DOHH2 (cell line): ENCODE results near the gene PM20D1.
A peak's percentile ranks its signal among the peaks of the same experiment; 100 is the strongest.
"Not testable (repeated sequence)": the region's sequence is repeated elsewhere in the genome, so short reads cannot be mapped to it uniquely, and the experiment has no call there.

Source experiments
- H3F3A ChIP-seq: fragments of 200-600 bp; sonication (generic), shearing (Covaris generic); 2 replicates; pipeline ENCODE4 v1.6.0; 2016; ENCODE audit warnings: antibody characterized with exemption, mild to moderate bottlenecking; ENCODE audit not compliant: control insufficient read depth, insufficient read depth
- H3K27ac ChIP-seq: fragments of 200-600 bp; sonication (generic); 2 replicates; pipeline ENCODE4 v1.5.1; 2014; ENCODE audit warnings: low read depth, mild to moderate bottlenecking, low read length, moderate library complexity
- H3K27me3 ChIP-seq: fragments of 200-600 bp; sonication (generic); 2 replicates; pipeline ENCODE4 v1.6.1; 2014; ENCODE audit warnings: mild to moderate bottlenecking, low read length, mixed read lengths; ENCODE audit not compliant: control insufficient read depth
- H3K36me3 ChIP-seq: fragments of 200-600 bp; sonication (generic); 2 replicates; pipeline ENCODE4 v1.6.1; 2014; ENCODE audit warnings: mild to moderate bottlenecking, low read length, moderate library complexity, mixed read lengths; ENCODE audit not compliant: control insufficient read depth
- H3K4me1 ChIP-seq: fragments of 200-600 bp; sonication (generic); 2 replicates; pipeline ENCODE4 v1.6.1; 2014; ENCODE audit warnings: mild to moderate bottlenecking, low read length, mixed read lengths; ENCODE audit not compliant: control insufficient read depth
- H3K4me2 ChIP-seq: fragments of 200-600 bp; sonication (generic); 2 replicates; pipeline ENCODE4 v1.6.0; 2014; ENCODE audit warnings: mild to moderate bottlenecking, low read length, moderate library complexity
- H3K4me3 ChIP-seq: fragments of 200-600 bp; sonication (generic); 2 replicates; pipeline ENCODE4 v1.5.1; 2014; ENCODE audit warnings: mild to moderate bottlenecking, low read length, mixed read lengths
- H3K79me2 ChIP-seq: fragments of 200-600 bp; sonication (generic); 2 replicates; pipeline ENCODE4 v1.6.1; 2014; ENCODE audit warnings: mild to moderate bottlenecking, low read length, mixed read lengths; ENCODE audit not compliant: control insufficient read depth
- H3K9me2 ChIP-seq: fragments of 200-600 bp; sonication (generic); replicated peaks from 2 replicates; pipeline ENCODE4 v1.6.1; 2014; ENCODE audit warnings: mild to moderate bottlenecking, low read length, mixed read lengths; ENCODE audit not compliant: control insufficient read depth
- H3K9me3 ChIP-seq: fragments of 200-600 bp; sonication (generic); 2 replicates; pipeline ENCODE4 v1.6.1; 2014; ENCODE audit warnings: antibody characterized with exemption, low read length, mixed read lengths; ENCODE audit not compliant: control insufficient read depth, insufficient read depth
- H4K20me1 ChIP-seq: fragments of 200-600 bp; sonication (generic); 2 replicates; pipeline ENCODE4 v1.6.0; 2014; ENCODE audit warnings: low read depth, mild to moderate bottlenecking, antibody characterized with exemption, low read length, moderate library complexity; ENCODE audit not compliant: control insufficient read depth, insufficient read depth
- CTCF ChIP-seq: fragments of 200-600 bp; sonication (generic); IDR thresholded peaks from one replicate; pipeline ENCODE4 v1.5.1; 2014; ENCODE audit warnings: antibody characterized with exemption, mild to moderate bottlenecking, low read depth, low read length; ENCODE audit not compliant: poor library complexity, severe bottlenecking
- EZH2phosphoT487 ChIP-seq: fragments of 200-600 bp; sonication (generic); IDR thresholded peaks from 2 replicates; pipeline ENCODE4 v1.6.1; 2017; ENCODE audit warnings: borderline replicate concordance, mild to moderate bottlenecking, antibody characterized with exemption, low read length, moderate library complexity, mixed read lengths

PM20D1 gene

GRCh38 chr1:205826995-205827394 lies 22.9 kb downstream of the PM20D1 start:
- Histone ChIP-seq H3F3A (peaks cover 7% of the 10 kb centered on the region), H3K27me3 (no peaks in the 10 kb centered on the region), H3K4me2 (no peak overlapping the region), H3K4me3 (no peak overlapping the region), H3K9me3 (peaks cover 21% of the 10 kb centered on the region), H3K79me2 (peaks cover 18% of the 10 kb centered on the region), H3K4me1 (peaks cover 31% of the 10 kb centered on the region), H3K36me3 (peaks cover 13% of the 10 kb centered on the region), H4K20me1 (no peaks in the 10 kb centered on the region), H3K9me2 (no peaks in the 10 kb centered on the region), H3K27ac (no peak overlapping the region)
- TF ChIP-seq EZH2phosphoT487 (no peak), CTCF (no peak)

GRCh38 chr1:205826016-205826806 lies 23.7 kb downstream of the PM20D1 start:
- Histone ChIP-seq H3K4me2 (no peak overlapping the region), H3F3A (peaks cover 7% of the 10 kb centered on the region), H3K9me3 (peaks cover 21% of the 10 kb centered on the region), H3K36me3 (peaks cover 13% of the 10 kb centered on the region), H3K4me1 (peaks cover 34% of the 10 kb centered on the region), H4K20me1 (no peaks in the 10 kb centered on the region), H3K79me2 (peaks cover 18% of the 10 kb centered on the region), H3K9me2 (no peaks in the 10 kb centered on the region), H3K4me3 (no peak overlapping the region), H3K27me3 (no peaks in the 10 kb centered on the region), H3K27ac (no peak overlapping the region)
- TF ChIP-seq CTCF (no peak), EZH2phosphoT487 (no peak)

GRCh38 chr1:205824180-205824579 lies 25.8 kb downstream of the PM20D1 start:
- no peaks in the 10 kb centered on the region for H3K27me3 ChIP-seq
- peak overlapping the region; percentile 93 for H3K27ac ChIP-seq
- H3F3A ChIP-seq: peaks cover 14% of the 10 kb centered on the region
- peaks cover 48% of the 10 kb centered on the region for H3K4me1 ChIP-seq
- TF ChIP-seq CTCF (no peak), EZH2phosphoT487 (no peak)
- peak overlapping the region; percentile 48 for H3K4me2 ChIP-seq
- H3K9me2 ChIP-seq: no peaks in the 10 kb centered on the region
- H4K20me1 ChIP-seq: no peaks in the 10 kb centered on the region
- peaks cover 13% of the 10 kb centered on the region for H3K36me3 ChIP-seq
- peaks cover 27% of the 10 kb centered on the region for H3K79me2 ChIP-seq
- H3K4me3 ChIP-seq: peak overlapping the region; percentile 59
- peaks cover 21% of the 10 kb centered on the region for H3K9me3 ChIP-seq

GRCh38 chr1:205823260-205823659 lies 26.7 kb downstream of the PM20D1 start:
- peaks cover 13% of the 10 kb centered on the region for H3K36me3 ChIP-seq
- not testable (repeated sequence) for H4K20me1 ChIP-seq, H3K27me3 ChIP-seq, H3K9me2 ChIP-seq
- peaks cover 15% of the 10 kb centered on the region for H3F3A ChIP-seq
- peaks cover 57% of the 10 kb centered on the region for H3K4me1 ChIP-seq
- peak overlapping the region; percentile 59 for H3K4me3 ChIP-seq
- peak overlapping the region; percentile 48 for H3K4me2 ChIP-seq
- H3K79me2 ChIP-seq: peaks cover 30% of the 10 kb centered on the region
- peaks cover 21% of the 10 kb centered on the region for H3K9me3 ChIP-seq
- H3K27ac ChIP-seq: peak overlapping the region; percentile 93
